GM18519 (cell line): ENCODE results near the gene PACC1.
A peak's percentile ranks its signal among the peaks of the same experiment; 100 is the strongest.

Experiments
- ATAC-seq: cut with Tn5 transposase; IDR thresholded peaks from one replicate; pipeline ENCODE4 v1.9.1; 2021; ENCODE audit warnings: mild to moderate bottlenecking, moderate library complexity; ENCODE audit not compliant: unreplicated experiment, low FRiP score

Gene PACC1

GRCh38 chr1:212414328-212415106, at the start of gene PACC1:
Gene PACC1, minus strand, starts transcription at chr1:212414886. Its CDS starts 129 bp downstream, at chr1:212414757.
- ATAC-seq = peak; percentile 97

- ATAC-seq = no peak
Observed at GRCh38 chr1:212463565-212464285, 49.0 kb upstream of the PACC1 start.

- no peak for ATAC-seq
Observed at GRCh38 chr1:212461916-212462660, 47.4 kb upstream of the PACC1 start.

GRCh38 chr1:212460376-212460775, 45.7 kb upstream of the PACC1 start:
- no peak for ATAC-seq

GRCh38 chr1:212459656-212460055, 45.0 kb upstream of the PACC1 start:
- no peak for ATAC-seq

GRCh38 chr1:212458817-212459216, 44.1 kb upstream of the PACC1 start:
- no peak for ATAC-seq

- ATAC-seq = no peak
Observed at GRCh38 chr1:212457740-212458338, 43.2 kb upstream of the PACC1 start.

- no peak for ATAC-seq
Observed at GRCh38 chr1:212455803-212456528, 41.3 kb upstream of the PACC1 start.

GRCh38 chr1:212455401-212455800, 40.7 kb upstream of the PACC1 start:
- ATAC-seq = no peak

GRCh38 chr1:212454741-212455140, 40.1 kb upstream of the PACC1 start:
- ATAC-seq = no peak

GRCh38 chr1:212453156-212453857, 38.6 kb upstream of the PACC1 start:
- ATAC-seq = no peak

- ATAC-seq = no peak
Observed at GRCh38 chr1:212452323-212453155, 37.9 kb upstream of the PACC1 start.

GRCh38 chr1:212451416-212452322, 37.0 kb upstream of the PACC1 start:
- no peak for ATAC-seq

GRCh38 chr1:212450331-212450881, 35.7 kb upstream of the PACC1 start:
- ATAC-seq = no peak

GRCh38 chr1:212447478-212447877, 32.8 kb upstream of the PACC1 start:
- no peak for ATAC-seq

GRCh38 chr1:212446333-212446732, 31.6 kb upstream of the PACC1 start:
- no peak for ATAC-seq

GRCh38 chr1:212442408-212442807, 27.7 kb upstream of the PACC1 start:
- no peak for ATAC-seq
